Activated naive CD4-positive, alpha-beta T cell treated with Interleukin-2 at 50 U/mL for 16 hours (primary cell): ENCODE data around the gene OR4E1.
"Not testable (repeated sequence)": the region's sequence is repeated elsewhere in the genome, so short reads cannot be mapped to it uniquely, and the experiment has no call there.

ENCODE experiments used
- DNase-seq: peaks from one replicate; pipeline ENCODE4 v3.0.0-alpha.2; 2020

OR4E1 gene

DNA sequence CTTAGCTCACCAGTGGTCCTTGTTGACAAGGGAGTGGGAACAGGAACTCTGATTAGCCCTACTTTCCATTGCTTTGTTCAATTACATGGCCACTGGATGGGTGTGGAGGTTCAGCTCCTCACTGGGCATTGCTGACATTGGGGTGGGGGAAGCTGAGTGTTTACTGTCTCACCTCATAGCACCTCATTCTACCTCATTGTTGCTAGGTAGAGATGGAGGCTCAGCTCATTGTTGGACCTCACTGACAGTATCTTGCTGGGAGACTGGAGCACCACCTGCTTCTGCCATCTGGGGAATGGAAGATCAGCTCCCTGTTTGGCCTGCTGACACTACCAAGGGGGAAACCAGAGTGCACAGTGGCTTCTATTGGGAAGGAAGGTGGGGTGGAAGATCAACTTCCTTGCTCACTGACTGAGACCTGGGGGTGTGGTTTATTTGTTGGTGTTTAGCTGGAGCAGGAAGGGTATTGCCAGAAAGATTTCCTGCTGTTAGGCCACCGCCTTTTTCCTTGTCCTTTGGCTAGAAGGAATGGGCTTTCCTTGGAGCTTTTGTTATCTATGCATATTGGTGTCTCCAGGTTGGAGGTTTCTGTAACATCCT lies 21.3 kb downstream of the OR4E1 start:
- no peak for DNase-seq

DNA sequence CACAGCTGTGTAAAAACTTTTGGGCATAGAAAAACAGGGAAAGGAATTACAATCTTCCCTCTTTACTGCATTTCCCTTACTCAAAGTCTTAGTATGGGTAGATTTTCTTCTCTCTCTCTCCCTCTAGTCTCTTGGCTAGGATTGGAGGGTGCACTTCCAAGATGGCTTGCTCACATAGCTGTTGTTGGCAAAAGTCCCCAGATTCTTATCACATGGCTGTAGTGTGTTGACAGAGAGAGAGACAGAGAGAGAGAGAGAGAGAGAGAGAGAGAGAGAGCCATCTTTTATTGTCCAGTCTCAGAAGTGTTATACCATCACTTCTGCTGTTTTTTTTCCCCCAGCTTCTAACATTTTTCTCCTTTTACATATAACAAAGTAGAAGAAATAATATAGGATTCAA lies 26.2 kb downstream of the OR4E1 start:
- DNase-seq: no peak

DNA sequence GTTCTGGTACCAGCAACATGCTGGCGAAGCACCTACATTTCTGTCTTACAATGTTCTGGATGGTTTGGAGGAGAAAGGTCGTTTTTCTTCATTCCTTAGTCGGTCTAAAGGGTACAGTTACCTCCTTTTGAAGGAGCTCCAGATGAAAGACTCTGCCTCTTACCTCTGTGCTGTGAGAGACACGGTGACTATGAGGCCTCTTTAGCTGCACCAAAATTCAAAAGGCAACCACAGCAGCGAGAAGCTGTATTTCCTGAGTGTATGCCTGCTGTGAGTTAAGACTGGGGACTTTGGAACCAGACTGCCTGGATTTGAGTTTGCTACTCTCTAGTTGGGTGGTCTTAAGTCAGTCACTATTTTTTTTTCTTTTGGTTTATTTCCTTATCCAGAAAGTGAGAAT lies 30.2 kb downstream of the OR4E1 start:
- DNase-seq: no peak

DNA sequence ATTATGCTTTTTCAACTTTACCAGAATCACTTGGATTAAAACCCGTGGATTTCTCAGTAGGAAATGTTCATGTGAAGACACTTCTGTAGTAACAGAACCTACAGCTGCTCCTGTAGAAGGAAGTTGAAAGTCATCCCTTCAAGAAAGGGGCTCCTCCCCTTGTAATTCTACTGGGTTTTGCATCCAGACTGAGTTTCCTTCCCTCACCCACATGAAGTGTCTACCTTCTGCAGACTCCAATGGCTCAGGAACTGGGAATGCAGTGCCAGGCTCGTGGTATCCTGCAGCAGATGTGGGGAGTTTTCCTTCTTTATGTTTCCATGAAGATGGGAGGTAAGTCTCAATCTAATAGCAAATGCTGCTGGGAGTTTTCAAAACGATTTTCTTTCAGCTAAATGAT lies 30.9 kb downstream of the OR4E1 start:
- no peak for DNase-seq

DNA sequence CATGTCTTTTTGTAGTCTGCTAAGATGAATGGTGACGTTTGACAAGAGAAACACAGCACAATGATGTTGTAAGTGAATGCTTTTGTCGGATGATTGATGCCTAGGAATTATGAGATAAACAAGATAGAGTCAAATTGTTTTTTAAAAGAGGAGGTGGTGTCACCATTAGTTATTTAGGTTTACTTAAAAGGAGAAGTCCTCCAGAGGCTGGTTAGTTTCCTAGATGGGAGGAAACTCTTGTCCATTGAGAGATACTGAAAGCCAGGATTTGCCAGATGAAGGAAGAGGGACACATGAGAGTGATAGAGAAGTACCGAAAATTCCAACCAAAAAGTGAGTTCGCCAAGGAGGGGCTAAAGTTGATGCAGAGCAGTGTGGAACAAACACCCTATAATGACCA lies 38.8 kb downstream of the OR4E1 start, which contains the start of gene OR10G2:
TSS of gene OR10G2 (minus strand) at position 101 of the 400 bp plus-strand sequence. CDS start at position 3, 98 bp downstream.
- no peak for DNase-seq

DNA sequence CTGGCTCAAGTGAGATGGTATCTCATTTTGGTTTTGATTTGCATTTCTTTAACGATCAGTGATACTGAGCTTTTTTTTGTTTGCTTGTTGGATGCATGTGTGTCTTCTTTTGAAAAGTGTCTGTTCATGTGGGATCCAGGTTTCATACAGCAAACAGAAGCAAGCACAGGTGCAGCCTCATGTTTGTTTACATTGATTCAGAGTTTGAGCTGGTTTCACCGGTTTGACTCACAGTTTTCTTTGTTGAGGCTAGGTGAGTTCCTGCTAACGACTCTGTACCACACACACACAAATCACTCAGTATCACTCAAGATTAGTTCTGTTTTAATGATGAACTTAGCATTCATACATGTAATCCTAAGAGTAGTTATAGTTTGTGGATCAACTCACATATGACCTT lies 42.5 kb downstream of the OR4E1 start:
- no peak for DNase-seq

DNA sequence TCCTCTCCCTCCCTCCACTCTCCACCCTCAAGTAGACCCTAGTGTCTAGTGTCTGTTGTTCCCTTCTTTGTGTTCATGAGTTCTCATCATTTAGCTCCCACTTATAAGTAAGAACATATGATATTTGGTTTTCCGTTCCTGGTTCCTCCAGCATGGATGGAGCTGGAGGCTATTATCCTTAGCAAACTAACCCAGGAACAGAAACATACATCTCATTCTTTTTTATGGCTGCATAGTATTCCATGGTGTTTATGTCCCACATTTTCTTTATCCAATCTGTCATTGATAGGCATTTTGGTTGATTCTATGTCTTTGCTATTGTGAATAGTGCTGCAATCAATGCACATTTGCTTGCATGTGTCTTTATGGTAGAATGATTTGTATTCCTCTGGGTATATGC lies 43.1 kb downstream of the OR4E1 start:
- DNase-seq: not testable (repeated sequence)

DNA sequence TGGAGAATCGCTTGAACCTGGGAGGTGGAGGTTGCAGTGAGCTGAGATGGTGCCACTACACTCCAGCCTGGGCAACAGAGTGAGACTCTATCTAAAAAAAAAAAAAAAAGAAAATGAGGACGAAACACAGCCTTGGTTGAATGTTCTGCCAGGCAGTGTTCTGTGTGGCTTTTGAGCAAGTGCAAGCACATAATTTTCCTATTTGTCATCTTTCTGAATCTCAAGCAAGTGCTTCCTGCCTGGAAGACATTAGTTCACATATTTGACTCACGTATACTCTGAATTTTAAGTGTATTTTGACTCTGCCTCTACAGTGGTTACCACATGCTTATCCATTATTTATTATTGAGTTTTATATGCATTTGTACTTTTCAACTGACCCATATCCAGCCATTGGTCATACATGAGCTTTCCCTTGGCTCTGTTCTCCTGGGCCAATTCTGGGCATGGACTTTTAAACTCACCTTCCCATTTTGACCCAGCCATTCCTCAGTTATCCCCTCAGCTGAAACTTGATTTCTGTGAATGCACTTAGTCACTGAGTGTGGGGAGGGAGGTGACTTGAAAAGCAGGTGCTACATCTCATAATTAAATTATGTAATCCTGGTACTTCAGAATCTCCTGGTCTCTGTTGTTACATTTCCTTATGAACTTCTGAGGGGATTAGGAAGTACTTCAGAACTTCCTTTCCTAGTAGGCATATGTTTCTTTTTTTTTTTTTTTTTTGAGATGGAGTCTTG lies 47.0 kb downstream of the OR4E1 start:
- DNase-seq: no peak
